H1 (cell line): ENCODE measurements around the gene ELF4. TPM values are rescaled to one million over a fixed set of nuclear protein-coding genes. Genes with fewer than 3 reads are reported as not detected.

ENCODE experiments used
- CTCF ChIA-PET: fragments of 300-600 bp; sonication (Branson Sonifier 250); formaldehyde crosslinking; loops from one replicate; lab custom pipeline; 2021; ENCODE audit not compliant: partially characterized antibody; lab: Charles Lee
- POLR2A ChIA-PET: fragments of 300-600 bp; sonication (Branson Sonifier 250); formaldehyde crosslinking; loops from one replicate; lab custom pipeline; 2021; ENCODE audit warnings: inconsistent platforms; ENCODE audit not compliant: partially characterized antibody; lab: Charles Lee
- DNase-seq, 2 experiments: peaks; one replicate each; pipeline versions ENCODE4 v3.0.0 to v3.0.0-alpha.2; 2010 to 2022; ENCODE audit warnings: low spot score in 2 of 2, low read depth in 1 of 2, mixed read lengths in 1 of 2
- FAIRE-seq: peaks from 2 replicates; lab custom pipeline; 2011; peaks lifted over from hg19 to GRCh38; lab: Jason Lieb, UNC
- H2AFZ ChIP-seq: 2 replicates; pipeline ENCODE4 v1.8.1; 2012; ENCODE audit warnings: low read length, inconsistent platforms
- H2AK5ac ChIP-seq: 2 replicates; pipeline ENCODE4 v1.6.1; 2013; ENCODE audit warnings: low read depth, low read length
- H2BK120ac ChIP-seq: replicated peaks from 2 replicates; pipeline ENCODE3; 2013; ENCODE audit warnings: low read depth, low read length, inconsistent platforms
- H2BK12ac ChIP-seq: 2 replicates; pipeline ENCODE4 v1.6.1; 2013; ENCODE audit warnings: low read depth, low read length
- H2BK15ac ChIP-seq: 2 replicates; pipeline ENCODE4 v1.6.1; 2013; ENCODE audit warnings: low read length
- H2BK20ac ChIP-seq: 2 replicates; pipeline ENCODE4 v1.6.1; 2013; ENCODE audit warnings: low read length
- H2BK5ac ChIP-seq: 2 replicates; pipeline ENCODE4 v1.6.1; 2013; ENCODE audit warnings: low read depth, low read length
- H3K14ac ChIP-seq: 2 replicates; pipeline ENCODE4 v1.6.1; 2013; ENCODE audit warnings: inconsistent platforms; ENCODE audit not compliant: insufficient read length
- H3K18ac ChIP-seq: 2 replicates; pipeline ENCODE4 v1.6.1; 2013; ENCODE audit warnings: low read length; ENCODE audit errors: extremely low read depth
- H3K23ac ChIP-seq: 2 replicates; pipeline ENCODE4 v1.6.1; 2013; ENCODE audit warnings: inconsistent platforms; ENCODE audit not compliant: insufficient read length
- H3K23me2 ChIP-seq: 2 replicates; pipeline ENCODE4 v1.6.1; 2013; ENCODE audit warnings: low read depth, low read length
- H3K27ac ChIP-seq: 2 replicates; pipeline ENCODE4 v1.6.1; 2011; ENCODE audit warnings: low read depth, low read length, inconsistent platforms
- H3K27me3 ChIP-seq, 4 experiments: replicated peaks in 1 of 4; 1 replicate in 1 of 4; 2 replicates in 3 of 4; pipeline versions ENCODE4 v1.6.1 to v1.8.1; 2011 to 2013; ENCODE audit warnings: low read length in 3 of 4, mild to moderate bottlenecking in 3 of 4, inconsistent platforms in 2 of 4, mixed read lengths in 2 of 4, moderate library complexity in 1 of 4; ENCODE audit not compliant: control insufficient read depth in 3 of 4, insufficient read depth in 3 of 4; ENCODE audit errors: extremely low read depth in 1 of 4
- H3K36me3 ChIP-seq, 4 experiments: 2 replicates each; pipeline versions ENCODE4 v1.6.1 to v1.8.1; 2011 to 2013; ENCODE audit warnings: mild to moderate bottlenecking in 4 of 4, low read length in 3 of 4, moderate library complexity in 2 of 4, control low read depth in 1 of 4, inconsistent platforms in 1 of 4; ENCODE audit not compliant: insufficient read depth in 4 of 4, control insufficient read depth in 2 of 4
- H3K4ac ChIP-seq: replicated peaks from 2 replicates; pipeline ENCODE3; 2013; ENCODE audit warnings: low read length, low read depth, mixed read lengths, inconsistent platforms; ENCODE audit not compliant: insufficient read length
- H3K4me1 ChIP-seq, 4 experiments: replicated peaks in 1 of 4; 1 replicate in 1 of 4; 2 replicates in 3 of 4; pipeline versions ENCODE4 v1.6.1 to v1.8.1; 2011 to 2013; ENCODE audit warnings: low read length in 3 of 4, inconsistent platforms in 2 of 4, mixed read lengths in 1 of 4; ENCODE audit not compliant: insufficient read depth in 4 of 4, control insufficient read depth in 3 of 4
- H3K4me2 ChIP-seq, 2 experiments: 2 replicates each; pipeline versions ENCODE4 v1.6.1 to v1.8.1; 2011 to 2013; ENCODE audit warnings: low read depth in 2 of 2, low read length in 2 of 2, control low read depth in 1 of 2, inconsistent platforms in 1 of 2, mild to moderate bottlenecking in 1 of 2; ENCODE audit not compliant: insufficient read depth in 1 of 2
- H3K4me3 ChIP-seq, 4 experiments: fragments of 200-600, 300-600 bp in 1 of 4; sonication (generic), shearing (Covaris generic), sonication (Bioruptor Twin) in 1 of 4; 2 replicates each; pipeline versions ENCODE4 v1.5.1 to v1.8.1; 2011 to 2016; ENCODE audit warnings: low read length in 4 of 4, low read depth in 3 of 4, control low read depth in 2 of 4, inconsistent platforms in 2 of 4, mild to moderate bottlenecking in 2 of 4, mixed read lengths in 1 of 4, moderate library complexity in 1 of 4; ENCODE audit not compliant: insufficient read depth in 2 of 4; ENCODE audit errors: extremely low read depth in 1 of 4
- H3K56ac ChIP-seq: replicated peaks from 2 replicates; pipeline ENCODE3; 2013; ENCODE audit warnings: low read depth, mild to moderate bottlenecking, mixed read lengths, low read length, inconsistent platforms; ENCODE audit not compliant: insufficient read length
- H3K79me1 ChIP-seq: 2 replicates; pipeline ENCODE4 v1.6.1; 2013; ENCODE audit warnings: low read depth, low read length, control low read depth
- H3K79me2 ChIP-seq, 2 experiments: 2 replicates each; pipeline versions ENCODE4 v1.6.1 to v1.8.1; 2012 to 2013; ENCODE audit warnings: low read length in 2 of 2, mild to moderate bottlenecking in 2 of 2, inconsistent platforms in 1 of 2; ENCODE audit not compliant: insufficient read depth in 2 of 2, control insufficient read depth in 1 of 2
- H3K9ac ChIP-seq, 4 experiments: replicated peaks in 1 of 4; 1 replicate in 1 of 4; 2 replicates in 3 of 4; pipeline versions ENCODE4 v1.6.1 to v1.8.1; 2011 to 2013; ENCODE audit warnings: low read depth in 3 of 4, low read length in 3 of 4, control low read depth in 2 of 4, mild to moderate bottlenecking in 2 of 4, moderate library complexity in 2 of 4, inconsistent platforms in 1 of 4; ENCODE audit errors: extremely low read depth in 1 of 4
- H3K9me3 ChIP-seq, 2 experiments: 2 replicates each; pipeline versions ENCODE4 v1.6.1 to v1.8.1; 2012 to 2013; ENCODE audit warnings: mild to moderate bottlenecking in 2 of 2, moderate library complexity in 2 of 2, control low read depth in 1 of 2, inconsistent platforms in 1 of 2, low read depth in 1 of 2, low read length in 1 of 2, mixed read lengths in 1 of 2; ENCODE audit not compliant: insufficient read depth in 2 of 2
- H4K20me1 ChIP-seq, 2 experiments: replicated peaks in 1 of 2; 2 replicates each; pipeline versions ENCODE3 to v1.8.1; 2011 to 2013; ENCODE audit warnings: inconsistent platforms in 2 of 2, low read length in 2 of 2, mild to moderate bottlenecking in 1 of 2; ENCODE audit not compliant: insufficient read depth in 2 of 2, control insufficient read depth in 1 of 2
- H4K5ac ChIP-seq: 2 replicates; pipeline ENCODE4 v1.6.1; 2013; ENCODE audit warnings: low read length, low read depth, mixed read lengths, inconsistent platforms; ENCODE audit not compliant: insufficient read length
- H4K8ac ChIP-seq: 2 replicates; pipeline ENCODE4 v1.8.0; 2013; ENCODE audit warnings: mild to moderate bottlenecking, moderate library complexity, low read length, inconsistent platforms; ENCODE audit not compliant: insufficient read depth; ENCODE audit errors: extremely low read depth
- H4K91ac ChIP-seq: replicated peaks from 2 replicates; pipeline ENCODE3; 2013; ENCODE audit warnings: low read length, mixed read lengths, inconsistent platforms; ENCODE audit not compliant: insufficient read length
- JUND ChIP-seq: IDR thresholded peaks from 2 replicates; pipeline ENCODE4 v1.6.1; 2011; ENCODE audit warnings: mild to moderate bottlenecking, improper control_type of control experiment, low read length
- POU5F1 ChIP-seq: IDR thresholded peaks from 2 replicates; pipeline ENCODE4 v1.6.1; 2011; ENCODE audit warnings: low read depth, mild to moderate bottlenecking, low read length, moderate library complexity
- WGBS, 2 experiments: shearing (Covaris generic) in 1 of 2; methylation state at CpG; one replicate each; pipeline versions ENCODE4 v1.1.6 to v1.1.7; 2013 to 2015; ENCODE audit warnings: low lambda C conversion rate in 2 of 2, mixed read lengths in 2 of 2, inconsistent platforms in 1 of 2, low coverage in 1 of 2, missing lambda C conversion rate in 1 of 2; ENCODE audit not compliant: insufficient replicate concordance in 2 of 2, insufficient coverage in 1 of 2, insufficient read length in 1 of 2; ENCODE audit errors: extremely low coverage in 1 of 2, missing lambda C conversion rate in 1 of 2; 5-methylcytosine and 5-hydroxymethylcytosine counted together
- polyA plus RNA-seq, 7 experiments: library from polyadenylated mRNA; depleted of rRNA in 3 of 7; stranded (reverse) in 5 of 7; unstranded in 2 of 7; fragments of >200 nt in 5 of 7; fragments of 200-250 nt in 2 of 7; gene quantifications; 1 replicate in 5 of 7; 2 replicates in 1 of 7; 4 replicates in 1 of 7; pipeline versions ENCODE4 v1.2.1 to v1.2.3, GENCODE V29; 2011 to 2013; ENCODE audit warnings: missing spikeins in 2 of 7, mixed read lengths in 2 of 7
- total RNA-seq: library from RNA; stranded (reverse); fragmentation: NEBNext Ultra II Directional; extraction: Animal tissue kit (Norgen Biotek cat#: 25700); gene quantifications from 2 replicates; pipeline ENCODE4 v1.2.1, GENCODE V29; 2021

ELF4 gene
- total and polyA plus RNA-seq, 2 of the 8 experiments (the other 6 are each of a cell fraction or from before 2014, with no cell fraction given) = 1.8 to 2.0 TPM

DNA sequence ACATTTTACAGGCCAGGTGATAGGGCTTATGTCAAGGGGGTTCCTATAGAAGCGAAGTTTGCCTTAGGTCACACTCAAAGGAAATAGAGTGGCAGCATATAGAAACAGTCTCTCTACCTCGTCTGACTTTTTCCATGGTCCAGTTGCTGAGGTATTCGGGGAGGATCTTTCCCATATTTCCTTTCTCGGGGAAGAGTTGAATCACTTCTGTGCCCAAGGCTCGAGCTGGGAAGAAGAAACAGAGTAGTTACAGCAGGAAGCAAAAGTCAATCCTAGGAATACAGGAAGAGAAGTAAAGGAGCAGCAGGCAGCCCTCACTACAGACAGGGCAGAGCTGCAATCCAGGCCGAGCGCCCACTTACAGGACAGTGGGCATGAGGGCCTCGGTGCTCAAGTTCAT lies 26.7 kb upstream of the ELF4 start:
- ChIA-PET CTCF (no interaction called here), POLR2A (no interaction called here)
- Histone ChIP-seq H2BK120ac (no peak overlapping the region), H2BK15ac (no peak overlapping the region), H3K4me3 (no peak overlapping the region), H3K4me1 (no peaks in the 10 kb centered on the region; a peak in 2 of 7 replicates), H3K79me1 (no peaks in the 10 kb centered on the region), H3K14ac (no peak overlapping the region), H3K27ac (no peak overlapping the region), H3K4me2 (no peak overlapping the region), H3K79me2 (no peaks in the 10 kb centered on the region), H4K20me1 (peaks cover 0 to 2% of the 10 kb centered on the region in 2 experiments), H2BK20ac (no peak overlapping the region), H2AFZ (no peak overlapping the region), H4K5ac (no peak overlapping the region), H3K23me2 (no peaks in the 10 kb centered on the region), H3K23ac (no peak overlapping the region), H4K8ac (no peak overlapping the region), H4K91ac (no peak overlapping the region), H2BK5ac (no peak overlapping the region), H3K27me3 (no peaks in the 10 kb centered on the region), H2AK5ac (no peak overlapping the region), H3K9me3 (no peaks in the 10 kb centered on the region), H3K18ac (no peak overlapping the region), H3K9ac (no peak overlapping the region), H3K56ac (no peak overlapping the region), H3K4ac (no peak overlapping the region), H3K36me3 (peaks cover 0 to 28% (median 13%) of the 10 kb centered on the region in 4 experiments; a peak in 6 of 8 replicates), H2BK12ac (no peak overlapping the region)
- WGBS, 2 experiments = 88% methylated on average over 8 of the region's 8 CpGs; no CpG with 5 or more reads in 1 of the 2 experiments
- TF ChIP-seq POU5F1 (no peak), JUND (no peak)
- DNase-seq (no peak), FAIRE-seq (no peak)
